ENCODE measurements around the gene GFRA1.

GFRA1 gene

GRCh38 chr10:116245156-116245555 lies 27.9 kb downstream of the GFRA1 start:
- no peak for DNase-seq

GRCh38 chr10:116241642-116242410 lies 31.2 kb downstream of the GFRA1 start:
- no peaks in the 10 kb centered on the region for H3K36me3 ChIP-seq (ENCODE audit: control insufficient read depth, insufficient read depth, low read length)
- H3K27ac ChIP-seq (ENCODE audit: insufficient read depth, low read length, poor library complexity, severe bottlenecking), result no peak overlapping the region
- DNase-seq, result no peak
- no peak overlapping the region for H3K4me3 ChIP-seq (ENCODE audit: insufficient read depth, low read depth, low read length, poor library complexity, severe bottlenecking)
- no peaks in the 10 kb centered on the region for H3K9me3 ChIP-seq (ENCODE audit: control insufficient read depth, low read length)
- no peaks in the 10 kb centered on the region for H3K27me3 ChIP-seq (replicated peaks; ENCODE audit: control insufficient read depth, insufficient read depth, low read length, poor library complexity, severe bottlenecking)
- H3K4me1 ChIP-seq (ENCODE audit: control insufficient read depth, insufficient read depth, low read length, poor library complexity, severe bottlenecking), result no peaks in the 10 kb centered on the region

More at GRCh38 chr10:116245156-116245555, 27.9 kb downstream of the GFRA1 start:
- Histone ChIP-seq H3K27ac (ENCODE audit: insufficient read depth, low read length, poor library complexity, severe bottlenecking) (no peak overlapping the region), H3K4me1 (ENCODE audit: control insufficient read depth, insufficient read depth, low read length, poor library complexity, severe bottlenecking) (no peaks in the 10 kb centered on the region), H3K27me3 (replicated peaks; ENCODE audit: control insufficient read depth, insufficient read depth, low read length, poor library complexity, severe bottlenecking) (no peaks in the 10 kb centered on the region), H3K36me3 (ENCODE audit: control insufficient read depth, insufficient read depth, low read length) (no peaks in the 10 kb centered on the region), H3K4me3 (ENCODE audit: insufficient read depth, low read depth, low read length, poor library complexity, severe bottlenecking) (no peak overlapping the region), H3K9me3 (ENCODE audit: control insufficient read depth, low read length) (no peaks in the 10 kb centered on the region)

GRCh38 chr10:116241085-116241484 lies 31.9 kb downstream of the GFRA1 start:
- no peak overlapping the region for H3K27ac ChIP-seq (ENCODE audit: insufficient read depth, low read length, poor library complexity, severe bottlenecking)
- no peaks in the 10 kb centered on the region for H3K4me1 ChIP-seq (ENCODE audit: control insufficient read depth, insufficient read depth, low read length, poor library complexity, severe bottlenecking)
- no peaks in the 10 kb centered on the region for H3K36me3 ChIP-seq (ENCODE audit: control insufficient read depth, insufficient read depth, low read length)
- DNase-seq, result no peak
- no peaks in the 10 kb centered on the region for H3K27me3 ChIP-seq (replicated peaks; ENCODE audit: control insufficient read depth, insufficient read depth, low read length, poor library complexity, severe bottlenecking)
- H3K4me3 ChIP-seq (ENCODE audit: insufficient read depth, low read depth, low read length, poor library complexity, severe bottlenecking), result no peak overlapping the region
- H3K9me3 ChIP-seq (ENCODE audit: control insufficient read depth, low read length), result no peaks in the 10 kb centered on the region

- Histone ChIP-seq H3K27ac (ENCODE audit: insufficient read depth, low read length, poor library complexity, severe bottlenecking) (no peak overlapping the region), H3K4me1 (ENCODE audit: control insufficient read depth, insufficient read depth, low read length, poor library complexity, severe bottlenecking) (no peaks in the 10 kb centered on the region), H3K36me3 (ENCODE audit: control insufficient read depth, insufficient read depth, low read length) (no peaks in the 10 kb centered on the region), H3K9me3 (ENCODE audit: control insufficient read depth, low read length) (no peaks in the 10 kb centered on the region), H3K4me3 (ENCODE audit: insufficient read depth, low read depth, low read length, poor library complexity, severe bottlenecking) (no peak overlapping the region), H3K27me3 (replicated peaks; ENCODE audit: control insufficient read depth, insufficient read depth, low read length, poor library complexity, severe bottlenecking) (no peaks in the 10 kb centered on the region)
- DNase-seq, result no peak
These were observed 32.7 kb downstream of the GFRA1 start for GRCh38 chr10:116240157-116240950.

GRCh38 chr10:116239229-116239628 lies 33.8 kb downstream of the GFRA1 start:
- H3K4me1 ChIP-seq (ENCODE audit: control insufficient read depth, insufficient read depth, low read length, poor library complexity, severe bottlenecking), result no peaks in the 10 kb centered on the region
- H3K36me3 ChIP-seq (ENCODE audit: control insufficient read depth, insufficient read depth, low read length), result no peaks in the 10 kb centered on the region
- H3K9me3 ChIP-seq (ENCODE audit: control insufficient read depth, low read length), result no peaks in the 10 kb centered on the region
- DNase-seq, result no peak
- no peak overlapping the region for H3K27ac ChIP-seq (ENCODE audit: insufficient read depth, low read length, poor library complexity, severe bottlenecking)
- H3K4me3 ChIP-seq (ENCODE audit: insufficient read depth, low read depth, low read length, poor library complexity, severe bottlenecking), result no peak overlapping the region
- H3K27me3 ChIP-seq (replicated peaks; ENCODE audit: control insufficient read depth, insufficient read depth, low read length, poor library complexity, severe bottlenecking), result no peaks in the 10 kb centered on the region

GRCh38 chr10:116237970-116238369 lies 35.0 kb downstream of the GFRA1 start:
- no peak overlapping the region for H3K27ac ChIP-seq (ENCODE audit: insufficient read depth, low read length, poor library complexity, severe bottlenecking)
- no peaks in the 10 kb centered on the region for H3K4me1 ChIP-seq (ENCODE audit: control insufficient read depth, insufficient read depth, low read length, poor library complexity, severe bottlenecking)
- no peaks in the 10 kb centered on the region for H3K36me3 ChIP-seq (ENCODE audit: control insufficient read depth, insufficient read depth, low read length)
- no peak overlapping the region for H3K4me3 ChIP-seq (ENCODE audit: insufficient read depth, low read depth, low read length, poor library complexity, severe bottlenecking)
- no peaks in the 10 kb centered on the region for H3K27me3 ChIP-seq (replicated peaks; ENCODE audit: control insufficient read depth, insufficient read depth, low read length, poor library complexity, severe bottlenecking)
- no peak for DNase-seq
- H3K9me3 ChIP-seq (ENCODE audit: control insufficient read depth, low read length), result no peaks in the 10 kb centered on the region

- DNase-seq, result no peak
- Histone ChIP-seq H3K9me3 (ENCODE audit: control insufficient read depth, low read length) (no peaks in the 10 kb centered on the region), H3K4me1 (ENCODE audit: control insufficient read depth, insufficient read depth, low read length, poor library complexity, severe bottlenecking) (no peaks in the 10 kb centered on the region), H3K27ac (ENCODE audit: insufficient read depth, low read length, poor library complexity, severe bottlenecking) (no peak overlapping the region), H3K27me3 (replicated peaks; ENCODE audit: control insufficient read depth, insufficient read depth, low read length, poor library complexity, severe bottlenecking) (no peaks in the 10 kb centered on the region), H3K36me3 (ENCODE audit: control insufficient read depth, insufficient read depth, low read length) (no peaks in the 10 kb centered on the region), H3K4me3 (ENCODE audit: insufficient read depth, low read depth, low read length, poor library complexity, severe bottlenecking) (no peak overlapping the region)
These were observed 35.7 kb downstream of the GFRA1 start for GRCh38 chr10:116237260-116237659.

- Histone ChIP-seq H3K27ac (ENCODE audit: insufficient read depth, low read length, poor library complexity, severe bottlenecking) (no peak overlapping the region), H3K27me3 (replicated peaks; ENCODE audit: control insufficient read depth, insufficient read depth, low read length, poor library complexity, severe bottlenecking) (no peaks in the 10 kb centered on the region), H3K9me3 (ENCODE audit: control insufficient read depth, low read length) (no peaks in the 10 kb centered on the region), H3K4me3 (ENCODE audit: insufficient read depth, low read depth, low read length, poor library complexity, severe bottlenecking) (no peak overlapping the region), H3K36me3 (ENCODE audit: control insufficient read depth, insufficient read depth, low read length) (no peaks in the 10 kb centered on the region), H3K4me1 (ENCODE audit: control insufficient read depth, insufficient read depth, low read length, poor library complexity, severe bottlenecking) (no peaks in the 10 kb centered on the region)
- no peak for DNase-seq
These were observed 39.8 kb downstream of the GFRA1 start for GRCh38 chr10:116233230-116233629.

- H3K27me3 ChIP-seq (replicated peaks; ENCODE audit: control insufficient read depth, insufficient read depth, low read length, poor library complexity, severe bottlenecking), result no peaks in the 10 kb centered on the region
- H3K4me3 ChIP-seq (ENCODE audit: insufficient read depth, low read depth, low read length, poor library complexity, severe bottlenecking), result no peak overlapping the region
- H3K27ac ChIP-seq (ENCODE audit: insufficient read depth, low read length, poor library complexity, severe bottlenecking), result no peak overlapping the region
- no peak for DNase-seq
- no peaks in the 10 kb centered on the region for H3K36me3 ChIP-seq (ENCODE audit: control insufficient read depth, insufficient read depth, low read length)
- H3K9me3 ChIP-seq (ENCODE audit: control insufficient read depth, low read length), result no peaks in the 10 kb centered on the region
- no peaks in the 10 kb centered on the region for H3K4me1 ChIP-seq (ENCODE audit: control insufficient read depth, insufficient read depth, low read length, poor library complexity, severe bottlenecking)
These were observed 40.4 kb downstream of the GFRA1 start for GRCh38 chr10:116232613-116233012.

- Histone ChIP-seq H3K27ac (ENCODE audit: insufficient read depth, low read length, poor library complexity, severe bottlenecking) (no peak overlapping the region), H3K27me3 (replicated peaks; ENCODE audit: control insufficient read depth, insufficient read depth, low read length, poor library complexity, severe bottlenecking) (no peaks in the 10 kb centered on the region), H3K4me3 (ENCODE audit: insufficient read depth, low read depth, low read length, poor library complexity, severe bottlenecking) (no peak overlapping the region), H3K9me3 (ENCODE audit: control insufficient read depth, low read length) (no peaks in the 10 kb centered on the region), H3K4me1 (ENCODE audit: control insufficient read depth, insufficient read depth, low read length, poor library complexity, severe bottlenecking) (no peaks in the 10 kb centered on the region), H3K36me3 (ENCODE audit: control insufficient read depth, insufficient read depth, low read length) (no peaks in the 10 kb centered on the region)
- no peak for DNase-seq
These were observed 46.2 kb downstream of the GFRA1 start for GRCh38 chr10:116226766-116227165.

Data from effector memory CD4-positive, alpha-beta T cell (primary cell).